ENCODE data around the gene TUBA4A.

TUBA4A gene

GRCh38 chr2:219251656-219252055 lies 2.1 kb downstream of the TUBA4A start:
- TF ChIP-seq CTCF (IDR thresholded peaks at IDR 0.05; ENCODE audit: extremely low read depth, missing control alignments): no peak
- DNase-seq (ENCODE audit: low spot score): no peak

- no peak for DNase-seq (ENCODE audit: low spot score)
- no peak for TF ChIP-seq CTCF (IDR thresholded peaks at IDR 0.05; ENCODE audit: extremely low read depth, missing control alignments)
Observed at GRCh38 chr2:219250049-219250781, 3.5 kb downstream of the TUBA4A start.

GRCh38 chr2:219249203-219249980 lies 4.3 kb downstream of the TUBA4A start:
- peak; percentile 62 for DNase-seq (ENCODE audit: low spot score)
- TF ChIP-seq CTCF (IDR thresholded peaks at IDR 0.05; ENCODE audit: extremely low read depth, missing control alignments): no peak

GRCh38 chr2:219248845-219249202 lies 4.9 kb downstream of the TUBA4A start:
- DNase-seq (ENCODE audit: low spot score): no peak
- TF ChIP-seq CTCF (IDR thresholded peaks at IDR 0.05; ENCODE audit: extremely low read depth, missing control alignments): no peak

- no peak for DNase-seq (ENCODE audit: low spot score)
- no peak for TF ChIP-seq CTCF (IDR thresholded peaks at IDR 0.05; ENCODE audit: extremely low read depth, missing control alignments)
Observed at GRCh38 chr2:219247678-219248642, 5.8 kb downstream of the TUBA4A start.

GRCh38 chr2:219246559-219246958 lies 7.2 kb downstream of the TUBA4A start:
- TF ChIP-seq CTCF (IDR thresholded peaks at IDR 0.05; ENCODE audit: extremely low read depth, missing control alignments): no peak
- DNase-seq (ENCODE audit: low spot score): no peak
